Measurements from ENCODE around the gene PRKG1.

- TF ChIP-seq RFX5 (IDR thresholded peaks at IDR 0.05; ENCODE audit: low read depth, low read length): no peak
- no peak for TF ChIP-seq POLR2A (IDR thresholded peaks at IDR 0.05; ENCODE audit: low read depth, low read length)
- peak; percentile 63 for TF ChIP-seq CTCF (conservative IDR thresholded peaks at IDR 0.05; ENCODE audit: low read depth, low read length)
- TF ChIP-seq ELK1 (IDR thresholded peaks at IDR 0.05; ENCODE audit: borderline replicate concordance, low read depth, low read length): no peak
- TF ChIP-seq NFE2L2 (IDR thresholded peaks at IDR 0.05; ENCODE audit: low read depth, low read length): no peak
- no peak for TF ChIP-seq RCOR1 (IDR thresholded peaks at IDR 0.05; ENCODE audit: insufficient replicate concordance, low read length)
- TF ChIP-seq USF2 (IDR thresholded peaks at IDR 0.05; ENCODE audit: low read depth, low read length): no peak
- TF ChIP-seq MAZ (IDR thresholded peaks at IDR 0.05; ENCODE audit: borderline replicate concordance, low read depth, low read length): no peak
- TF ChIP-seq RAD21 (IDR thresholded peaks at IDR 0.05; ENCODE audit: low read length): peak; percentile 73
- TF ChIP-seq CEBPB (IDR thresholded peaks at IDR 0.05; ENCODE audit: low read depth, low read length): no peak
- TF ChIP-seq BHLHE40 (IDR thresholded peaks at IDR 0.05; ENCODE audit: low read depth, low read length): no peak
- no peak for TF ChIP-seq FOS (IDR thresholded peaks at IDR 0.05; ENCODE audit: low read depth, low read length)
Observed at GRCh38 chr10:51960494-51960895, 886.2 kb downstream of the PRKG1 start.
